ENCODE results near the gene ZNF579.

The ZNF579 gene

GRCh38 chr19:55538132-55538531 lies 42.5 kb downstream of the ZNF579 start:
- no peaks in the 10 kb centered on the region for H3K79me2 ChIP-seq (ENCODE audit: control insufficient read depth, low read length)
- H3K4me2 ChIP-seq (ENCODE audit: low read length): no peak overlapping the region

GRCh38 chr19:55537741-55538111 lies 42.9 kb downstream of the ZNF579 start:
- H3F3A ChIP-seq (ENCODE audit: control insufficient read depth, insufficient read depth): no peaks in the 10 kb centered on the region
- no peak overlapping the region for H3K4me2 ChIP-seq (ENCODE audit: low read length)
- H3K9me2 ChIP-seq (replicated peaks; ENCODE audit: control insufficient read depth, low read length): no peaks in the 10 kb centered on the region
- no peak overlapping the region for H3K27ac ChIP-seq (ENCODE audit: low read depth, low read length)
- no peaks in the 10 kb centered on the region for H3K4me1 ChIP-seq (ENCODE audit: control insufficient read depth, low read length)
- no peaks in the 10 kb centered on the region for H3K79me2 ChIP-seq (ENCODE audit: control insufficient read depth, low read length)
- no peaks in the 10 kb centered on the region for H4K20me1 ChIP-seq (ENCODE audit: control insufficient read depth, insufficient read depth, low read depth, low read length)
- TF ChIP-seq EZH2phosphoT487 (IDR thresholded peaks at IDR 0.05; ENCODE audit: borderline replicate concordance, low read length): no peak
- TF ChIP-seq, protein P1, sequence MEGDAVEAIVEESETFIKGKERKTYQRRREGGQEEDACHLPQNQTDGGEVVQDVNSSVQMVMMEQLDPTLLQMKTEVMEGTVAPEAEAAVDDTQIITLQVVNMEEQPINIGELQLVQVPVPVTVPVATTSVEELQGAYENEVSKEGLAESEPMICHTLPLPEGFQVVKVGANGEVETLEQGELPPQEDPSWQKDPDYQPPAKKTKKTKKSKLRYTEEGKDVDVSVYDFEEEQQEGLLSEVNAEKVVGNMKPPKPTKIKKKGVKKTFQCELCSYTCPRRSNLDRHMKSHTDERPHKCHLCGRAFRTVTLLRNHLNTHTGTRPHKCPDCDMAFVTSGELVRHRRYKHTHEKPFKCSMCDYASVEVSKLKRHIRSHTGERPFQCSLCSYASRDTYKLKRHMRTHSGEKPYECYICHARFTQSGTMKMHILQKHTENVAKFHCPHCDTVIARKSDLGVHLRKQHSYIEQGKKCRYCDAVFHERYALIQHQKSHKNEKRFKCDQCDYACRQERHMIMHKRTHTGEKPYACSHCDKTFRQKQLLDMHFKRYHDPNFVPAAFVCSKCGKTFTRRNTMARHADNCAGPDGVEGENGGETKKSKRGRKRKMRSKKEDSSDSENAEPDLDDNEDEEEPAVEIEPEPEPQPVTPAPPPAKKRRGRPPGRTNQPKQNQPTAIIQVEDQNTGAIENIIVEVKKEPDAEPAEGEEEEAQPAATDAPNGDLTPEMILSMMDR (IDR thresholded peaks at IDR 0.05; ENCODE audit: low read depth, low read length, poor library complexity, severe bottlenecking): no peak
- H3K4me3 ChIP-seq (ENCODE audit: low read length): no peak overlapping the region
- no peaks in the 10 kb centered on the region for H3K9me3 ChIP-seq (ENCODE audit: control insufficient read depth, insufficient read depth, low read length)
- H3K27me3 ChIP-seq (ENCODE audit: control insufficient read depth, low read length): no peaks in the 10 kb centered on the region
- H3K36me3 ChIP-seq (ENCODE audit: control insufficient read depth, low read length): no peaks in the 10 kb centered on the region

More at GRCh38 chr19:55538132-55538531, 42.5 kb downstream of the ZNF579 start:
- Histone ChIP-seq H3F3A (ENCODE audit: control insufficient read depth, insufficient read depth) (no peaks in the 10 kb centered on the region), H3K4me1 (ENCODE audit: control insufficient read depth, low read length) (no peaks in the 10 kb centered on the region), H4K20me1 (ENCODE audit: control insufficient read depth, insufficient read depth, low read depth, low read length) (no peaks in the 10 kb centered on the region), H3K27me3 (ENCODE audit: control insufficient read depth, low read length) (no peaks in the 10 kb centered on the region), H3K36me3 (ENCODE audit: control insufficient read depth, low read length) (no peaks in the 10 kb centered on the region), H3K4me3 (ENCODE audit: low read length) (no peak overlapping the region), H3K27ac (ENCODE audit: low read depth, low read length) (no peak overlapping the region), H3K9me3 (ENCODE audit: control insufficient read depth, insufficient read depth, low read length) (no peaks in the 10 kb centered on the region), H3K9me2 (replicated peaks; ENCODE audit: control insufficient read depth, low read length) (no peaks in the 10 kb centered on the region)
- no peak for TF ChIP-seq EZH2phosphoT487 (IDR thresholded peaks at IDR 0.05; ENCODE audit: borderline replicate concordance, low read length)
- TF ChIP-seq, protein P1 (IDR thresholded peaks at IDR 0.05; ENCODE audit: low read depth, low read length, poor library complexity, severe bottlenecking): no peak

DNA sequence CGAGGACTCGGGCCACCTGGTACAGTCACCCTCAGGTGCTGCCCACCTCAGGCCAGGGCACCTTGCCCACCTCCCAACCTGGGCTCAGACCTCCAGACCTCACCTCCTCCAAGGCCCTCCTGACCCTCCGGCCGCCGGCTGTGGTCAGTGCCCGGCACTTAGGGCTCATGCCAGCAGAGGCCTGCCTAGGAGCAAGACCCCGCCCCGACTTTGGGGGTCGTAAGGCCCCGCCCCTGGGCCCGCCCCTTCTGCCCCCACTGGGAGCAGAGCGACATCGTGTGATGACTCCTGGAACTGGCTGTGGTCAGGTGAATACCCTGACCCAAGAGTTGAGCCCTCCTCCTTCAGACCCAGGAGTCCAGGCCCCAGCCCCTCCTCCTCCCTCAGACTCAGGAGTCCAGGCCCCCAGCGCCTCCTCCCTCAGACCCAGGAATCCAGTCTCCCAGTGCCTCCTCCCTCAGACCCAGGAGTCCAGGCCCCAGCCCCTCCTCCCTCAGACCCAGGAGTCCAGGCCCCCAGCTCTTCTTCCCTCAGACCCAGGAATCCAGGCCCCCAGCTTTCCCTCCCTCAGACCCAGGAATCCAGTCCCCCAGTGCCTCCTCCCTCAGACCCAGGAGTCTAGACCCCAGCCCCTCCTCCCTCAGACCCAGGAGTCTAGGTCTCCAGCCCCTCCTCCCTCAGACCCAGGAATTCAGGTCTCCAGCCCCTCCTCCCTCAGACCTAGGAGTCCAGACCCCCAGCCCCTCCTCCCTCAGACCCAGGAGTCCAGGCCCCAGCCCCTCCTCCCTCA lies 43.5 kb downstream of the ZNF579 start, which contains the start of gene SBK2:
SBK2 (minus strand) TSS at position 183 of the 790 bp plus-strand sequence. CDS start 839 bp downstream, outside the sequence.
- Histone ChIP-seq H3K27me3 (ENCODE audit: control insufficient read depth, low read length) (no peaks in the 10 kb centered on the region), H3K9me2 (replicated peaks; ENCODE audit: control insufficient read depth, low read length) (no peaks in the 10 kb centered on the region), H4K20me1 (ENCODE audit: control insufficient read depth, insufficient read depth, low read depth, low read length) (no peaks in the 10 kb centered on the region), H3K4me1 (ENCODE audit: control insufficient read depth, low read length) (no peaks in the 10 kb centered on the region), H3K79me2 (ENCODE audit: control insufficient read depth, low read length) (no peaks in the 10 kb centered on the region), H3K9me3 (ENCODE audit: control insufficient read depth, insufficient read depth, low read length) (no peaks in the 10 kb centered on the region), H3K27ac (ENCODE audit: low read depth, low read length) (no peak within 1 kb of the TSS), H3K4me3 (ENCODE audit: low read length) (no peak within 1 kb of the TSS), H3K4me2 (ENCODE audit: low read length) (no peak within 1 kb of the TSS), H3K36me3 (ENCODE audit: control insufficient read depth, low read length) (no peaks in the 10 kb centered on the region), H3F3A (ENCODE audit: control insufficient read depth, insufficient read depth) (no peaks in the 10 kb centered on the region)
- TF ChIP-seq, protein P1 (IDR thresholded peaks at IDR 0.05; ENCODE audit: low read depth, low read length, poor library complexity, severe bottlenecking): peak; percentile 23
- no peak for TF ChIP-seq EZH2phosphoT487 (IDR thresholded peaks at IDR 0.05; ENCODE audit: borderline replicate concordance, low read length)
